Adipocyte (in vitro differentiated cells): ENCODE data around the gene PLD6.

Source experiments
- DNase-seq: peaks from one replicate; pipeline ENCODE4 v3.0.0-alpha.2; 2015; ENCODE audit warnings: low read depth
- H3K27me3 ChIP-seq: replicated peaks from 2 replicates; pipeline ENCODE4 v1.7.0; 2013; ENCODE audit warnings: mild to moderate bottlenecking, low read length, moderate library complexity; ENCODE audit not compliant: control insufficient read depth, insufficient read depth
- H3K36me3 ChIP-seq: 2 replicates; pipeline ENCODE4 v1.7.0; 2013; ENCODE audit warnings: low read length, mild to moderate bottlenecking, moderate library complexity; ENCODE audit not compliant: control insufficient read depth, insufficient read depth, severe bottlenecking
- H3K4me1 ChIP-seq: 2 replicates; pipeline ENCODE4 v1.7.0; 2013; ENCODE audit warnings: mild to moderate bottlenecking, low read length, moderate library complexity; ENCODE audit not compliant: control insufficient read depth, insufficient read depth
- H3K4me3 ChIP-seq: 2 replicates; pipeline ENCODE4 v1.7.0; 2013; ENCODE audit warnings: mild to moderate bottlenecking, low read length, moderate library complexity
- H3K9ac ChIP-seq: 2 replicates; pipeline ENCODE4 v1.7.0; 2013; ENCODE audit warnings: mild to moderate bottlenecking, low read length, moderate library complexity
- H3K9me3 ChIP-seq: 2 replicates; pipeline ENCODE4 v1.7.0; 2013; ENCODE audit warnings: mild to moderate bottlenecking, low read length, moderate library complexity; ENCODE audit not compliant: control insufficient read depth

Gene PLD6

DNA sequence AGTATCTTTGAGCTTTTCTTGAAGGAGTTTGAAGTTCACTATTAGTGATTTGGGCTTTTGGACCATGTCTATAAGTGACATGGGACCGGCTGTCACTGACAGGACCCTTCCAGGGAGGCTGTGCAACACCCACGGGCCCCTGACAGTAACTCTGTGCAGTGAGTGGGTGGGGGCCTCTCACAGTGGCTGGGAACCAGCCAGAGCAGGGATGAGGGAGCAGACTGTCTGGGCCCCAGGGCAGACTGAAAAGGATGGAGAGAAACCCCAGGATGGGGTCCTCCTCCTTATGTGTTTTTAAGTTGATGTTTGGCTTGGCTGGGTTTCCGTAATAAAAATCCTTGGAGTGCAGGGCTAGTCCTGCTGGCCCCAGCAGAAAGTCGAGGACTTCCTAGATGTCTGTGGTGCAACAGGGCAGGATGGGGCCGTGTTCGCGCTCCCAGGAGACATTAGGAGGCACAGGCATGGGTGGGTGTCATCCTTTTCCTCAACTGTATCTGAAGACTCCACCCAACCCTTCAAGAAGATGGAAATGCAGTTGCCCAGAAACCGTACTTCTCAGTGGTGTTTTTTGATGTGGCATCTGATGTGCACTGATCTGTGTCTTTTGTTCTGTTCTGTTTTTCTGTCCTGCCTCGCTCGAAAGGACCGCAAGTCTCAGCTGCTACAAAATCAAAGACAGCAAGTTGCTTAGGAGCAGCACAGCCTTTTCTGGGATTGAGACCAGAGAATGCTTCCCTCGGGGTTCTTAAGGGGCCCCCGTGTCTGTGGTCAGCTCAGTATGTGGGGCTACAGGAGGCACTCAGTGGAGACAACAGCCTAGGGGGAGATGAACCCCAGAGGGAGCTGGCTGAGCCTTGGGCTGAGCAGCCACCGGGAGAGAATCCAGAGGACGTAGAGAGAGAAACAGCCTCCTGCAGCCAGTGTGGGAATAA, 24.2 kb downstream of the PLD6 start:
- no peaks in the 10 kb centered on the region for H3K27me3 ChIP-seq
- H3K9me3 ChIP-seq = no peaks in the 10 kb centered on the region
- H3K36me3 ChIP-seq = peaks cover 84% of the 10 kb centered on the region
- peaks cover 8% of the 10 kb centered on the region for H3K4me1 ChIP-seq
- H3K9ac ChIP-seq = no peak overlapping the region
- no peak overlapping the region for H3K4me3 ChIP-seq
- DNase-seq = no peak

DNA sequence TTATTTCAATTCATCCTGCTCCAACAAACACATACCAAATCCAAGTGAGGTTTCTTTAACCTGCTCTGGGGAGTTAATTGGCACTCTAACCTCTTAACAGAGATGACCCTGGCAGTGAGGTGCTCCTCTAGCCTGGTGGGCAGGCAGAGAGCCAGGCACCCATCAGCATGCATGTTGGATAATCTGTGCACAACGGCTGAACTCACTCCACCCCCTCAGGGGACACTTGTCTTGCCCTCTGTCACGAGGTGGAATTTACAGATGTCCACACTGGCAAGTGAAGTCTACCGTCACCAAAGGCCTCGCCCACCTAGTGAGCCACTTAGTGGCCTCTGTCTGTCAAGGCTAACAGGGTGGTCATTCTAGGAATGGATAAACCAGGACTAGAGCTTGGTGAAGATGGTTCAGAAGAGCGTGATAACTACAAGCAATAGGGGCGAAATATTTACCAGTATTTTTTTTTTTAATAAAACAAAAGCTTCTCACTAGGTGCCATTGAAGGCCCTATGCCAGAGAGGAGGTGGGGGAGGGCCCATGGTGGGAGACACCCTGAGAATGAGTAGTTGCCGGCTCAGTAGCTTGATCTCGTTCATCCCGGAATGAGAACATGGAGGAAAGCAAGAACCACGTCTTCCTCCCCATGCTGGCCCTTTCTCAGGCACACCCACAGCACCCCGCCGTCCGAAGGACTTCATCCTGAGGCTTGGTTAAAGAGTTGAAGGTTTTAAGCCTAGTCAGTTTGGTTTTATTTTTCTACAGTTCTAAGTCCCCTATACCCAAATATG, 25.2 kb downstream of the PLD6 start:
- no peaks in the 10 kb centered on the region for H3K27me3 ChIP-seq
- no peak overlapping the region for H3K4me3 ChIP-seq
- peaks cover 5% of the 10 kb centered on the region for H3K4me1 ChIP-seq
- no peaks in the 10 kb centered on the region for H3K9me3 ChIP-seq
- peaks cover 91% of the 10 kb centered on the region for H3K36me3 ChIP-seq
- no peak for DNase-seq
- H3K9ac ChIP-seq = no peak overlapping the region

DNA sequence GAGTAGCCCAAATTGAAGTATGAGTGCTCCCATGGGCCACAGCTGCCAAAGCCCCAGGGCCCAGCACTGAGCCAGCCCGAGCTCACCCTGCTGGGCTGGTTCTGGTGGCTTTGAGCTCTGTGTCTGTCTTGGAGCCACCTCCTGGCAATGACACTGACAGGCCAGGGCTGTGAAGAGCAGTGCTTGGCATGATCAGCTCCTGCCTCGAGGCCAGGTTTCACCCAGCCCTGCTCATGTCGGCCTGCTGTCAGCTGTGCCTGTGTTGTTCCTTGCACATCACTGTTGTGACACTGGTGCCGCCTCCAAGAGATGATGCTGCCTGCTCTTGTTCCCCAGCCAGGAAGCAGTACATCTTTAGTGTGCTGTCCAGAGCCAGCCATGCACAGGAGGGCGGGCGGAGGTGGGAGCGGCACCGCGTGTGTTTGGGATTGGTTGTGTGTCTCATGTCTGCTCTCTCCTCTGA, 26.0 kb downstream of the PLD6 start:
- H3K9me3 ChIP-seq = no peaks in the 10 kb centered on the region
- no peak for DNase-seq
- H3K27me3 ChIP-seq = no peaks in the 10 kb centered on the region
- H3K4me1 ChIP-seq = peaks cover 5% of the 10 kb centered on the region
- peaks cover 94% of the 10 kb centered on the region for H3K36me3 ChIP-seq
- H3K9ac ChIP-seq = no peak overlapping the region
- H3K4me3 ChIP-seq = no peak overlapping the region

- Histone ChIP-seq H3K9me3 (no peaks in the 10 kb centered on the region), H3K4me1 (peaks cover 5% of the 10 kb centered on the region), H3K4me3 (no peak overlapping the region), H3K9ac (no peak overlapping the region), H3K27me3 (no peaks in the 10 kb centered on the region), H3K36me3 (peaks cover 95% of the 10 kb centered on the region)
- DNase-seq = no peak
Observed at GRCh38 chr17:17179371-17179827, 26.7 kb downstream of the PLD6 start.

DNA sequence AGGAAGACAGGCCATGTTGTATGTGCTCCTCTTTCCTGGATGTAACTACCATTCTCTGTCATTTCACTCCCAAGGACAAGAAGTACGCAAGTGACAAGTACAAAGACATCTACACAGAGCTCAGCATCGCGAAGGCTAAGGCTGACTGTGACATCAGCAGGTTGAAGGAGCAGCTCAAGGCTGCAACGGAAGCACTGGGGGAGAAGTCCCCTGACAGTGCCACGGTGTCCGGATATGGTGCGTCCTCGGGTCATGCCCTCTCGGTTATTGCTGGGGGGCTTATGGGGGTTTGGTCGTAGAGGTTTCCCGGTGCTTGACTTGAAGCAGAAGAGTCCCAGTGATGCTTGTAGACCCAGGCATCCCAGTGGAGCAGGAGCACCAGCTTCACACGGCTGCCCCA, 29.0 kb downstream of the PLD6 start:
- Histone ChIP-seq H3K9ac (no peak overlapping the region), H3K4me3 (no peak overlapping the region), H3K27me3 (no peaks in the 10 kb centered on the region), H3K4me1 (peaks cover 5% of the 10 kb centered on the region), H3K36me3 (peaks cover 98% of the 10 kb centered on the region), H3K9me3 (no peaks in the 10 kb centered on the region)
- no peak for DNase-seq

DNA sequence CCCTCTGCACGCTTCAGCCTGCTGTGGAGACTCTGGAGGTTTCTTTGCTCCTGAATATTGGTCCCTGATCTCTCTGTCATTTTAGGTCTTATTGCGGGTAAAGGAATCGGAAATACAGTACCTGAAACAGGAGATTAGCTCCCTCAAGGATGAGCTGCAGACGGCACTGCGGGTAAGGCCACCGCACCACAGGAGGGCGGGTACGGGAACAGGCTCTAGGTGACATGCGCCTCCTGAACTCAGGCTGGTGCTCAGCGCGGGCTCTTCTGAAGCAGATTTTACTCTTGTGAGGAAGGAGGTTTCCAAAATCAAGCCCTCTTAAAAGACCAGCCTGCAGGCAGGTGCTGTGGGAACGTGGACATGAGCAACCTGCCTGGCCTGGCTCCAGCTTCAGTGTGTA, 29.8 kb downstream of the PLD6 start:
- no peak overlapping the region for H3K4me3 ChIP-seq
- H3K36me3 ChIP-seq = peaks cover 95% of the 10 kb centered on the region
- DNase-seq = no peak
- H3K9ac ChIP-seq = no peak overlapping the region
- H3K27me3 ChIP-seq = no peaks in the 10 kb centered on the region
- H3K9me3 ChIP-seq = no peaks in the 10 kb centered on the region
- H3K4me1 ChIP-seq = no peaks in the 10 kb centered on the region

DNA sequence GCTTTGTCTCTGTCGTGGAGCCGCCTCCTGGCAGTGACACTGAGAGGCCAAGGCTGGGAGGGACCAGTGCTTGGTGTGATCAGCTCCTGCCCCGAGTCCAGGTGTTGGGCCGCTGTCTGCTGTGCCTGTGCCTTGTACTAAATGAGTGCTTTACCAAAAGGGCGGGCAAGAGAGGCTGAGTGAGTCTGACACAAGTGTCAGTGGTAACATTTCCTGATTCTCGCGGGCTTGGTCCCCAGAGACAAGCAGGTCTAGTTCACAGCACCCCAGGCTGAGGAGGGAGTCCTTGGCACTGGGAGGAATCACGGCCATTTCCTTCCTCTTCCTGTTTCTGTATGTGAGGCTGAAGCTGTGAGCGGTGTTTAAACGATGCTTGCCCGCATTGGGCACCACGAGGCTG, 30.2 kb downstream of the PLD6 start:
- peaks cover 91% of the 10 kb centered on the region for H3K36me3 ChIP-seq
- no peak overlapping the region for H3K4me3 ChIP-seq
- DNase-seq = no peak
- no peak overlapping the region for H3K9ac ChIP-seq
- no peaks in the 10 kb centered on the region for H3K27me3 ChIP-seq
- H3K4me1 ChIP-seq = no peaks in the 10 kb centered on the region
- H3K9me3 ChIP-seq = no peaks in the 10 kb centered on the region

GRCh38 chr17:17175340-17175739, 30.8 kb downstream of the PLD6 start:
- Histone ChIP-seq H3K9me3 (no peaks in the 10 kb centered on the region), H3K4me1 (no peaks in the 10 kb centered on the region), H3K36me3 (peaks cover 85% of the 10 kb centered on the region), H3K27me3 (no peaks in the 10 kb centered on the region), H3K9ac (no peak overlapping the region), H3K4me3 (no peak overlapping the region)
- DNase-seq = no peak

DNA sequence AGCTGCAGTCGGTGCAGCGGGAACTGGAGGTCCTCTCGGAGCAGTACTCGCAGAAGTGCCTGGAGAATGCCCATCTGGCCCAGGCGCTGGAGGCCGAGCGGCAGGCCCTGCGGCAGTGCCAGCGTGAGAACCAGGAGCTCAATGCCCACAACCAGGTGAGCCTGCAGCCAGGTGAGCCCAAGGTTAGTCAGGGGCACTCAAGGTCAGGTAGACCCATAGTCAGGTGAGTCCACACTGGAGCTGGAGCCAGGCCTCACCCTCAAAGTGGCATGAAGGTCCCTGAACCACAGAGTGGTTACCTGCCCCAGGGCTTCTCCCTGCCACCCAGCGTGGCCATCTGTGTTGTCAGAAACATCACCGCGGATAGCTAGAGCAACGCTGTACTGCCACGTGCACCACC, 32.2 kb downstream of the PLD6 start:
- peaks cover 80% of the 10 kb centered on the region for H3K36me3 ChIP-seq
- no peaks in the 10 kb centered on the region for H3K9me3 ChIP-seq
- H3K9ac ChIP-seq = no peak overlapping the region
- no peaks in the 10 kb centered on the region for H3K4me1 ChIP-seq
- H3K4me3 ChIP-seq = no peak overlapping the region
- no peak for DNase-seq
- no peaks in the 10 kb centered on the region for H3K27me3 ChIP-seq

DNA sequence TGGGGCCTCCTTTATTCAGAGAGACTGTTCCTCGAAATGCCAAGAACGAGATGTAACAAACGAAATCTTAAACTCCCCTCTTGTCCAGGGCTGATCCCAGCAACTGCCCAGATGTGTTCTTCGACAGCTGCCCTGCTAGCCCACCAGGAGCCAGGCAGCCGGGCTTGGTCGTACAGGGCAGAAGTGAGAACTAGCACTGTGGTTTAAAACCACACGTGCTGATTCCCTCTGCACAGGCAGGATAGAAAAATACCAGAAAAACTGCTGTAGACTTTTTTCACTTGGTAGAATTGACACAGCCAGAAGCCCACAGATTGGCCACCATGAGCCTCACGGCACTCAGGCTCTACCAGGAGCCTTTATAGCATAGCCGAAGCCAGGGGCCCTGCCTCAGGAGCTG, 33.1 kb downstream of the PLD6 start:
- H3K9ac ChIP-seq = no peak overlapping the region
- no peaks in the 10 kb centered on the region for H3K27me3 ChIP-seq
- no peak overlapping the region for H3K4me3 ChIP-seq
- peaks cover 80% of the 10 kb centered on the region for H3K36me3 ChIP-seq
- no peak for DNase-seq
- H3K9me3 ChIP-seq = no peaks in the 10 kb centered on the region
- H3K4me1 ChIP-seq = no peaks in the 10 kb centered on the region
